ENCODE measurements around the gene LMTK3.

GRCh38 chr19:48514123-48514458, 2.5 kb upstream of the LMTK3 start:
- TF ChIP-seq POLR2AphosphoS5 (IDR thresholded peaks at IDR 0.05; ENCODE audit: low read depth, low read length) (no peak), POLR2A (IDR thresholded peaks at IDR 0.05; ENCODE audit: low read depth, low read length) (no peak), PAX5 (IDR thresholded peaks at IDR 0.05; ENCODE audit: insufficient read depth, low read length, severe bottlenecking) (no peak), SPI1 (IDR thresholded peaks at IDR 0.05; ENCODE audit: low read depth, low read length) (no peak), TAF1 (IDR thresholded peaks at IDR 0.05; ENCODE audit: low read depth, low read length) (no peak)
